ENCODE results near the gene XAGE2. TPM values are rescaled to one million over a fixed set of nuclear protein-coding genes. Genes with fewer than 3 reads are reported as not detected.

XAGE2 gene
- total RNA-seq, 2 experiments from 2014 or later = not detected

- POLR2A ChIA-PET = no interaction called here
- CTCF ChIA-PET = no interaction called here
These were observed 52.1 kb downstream of the XAGE2 start for GRCh38 chrX:52420824-52421443.

GRCh38 chrX:52422884-52423283, 54.1 kb downstream of the XAGE2 start:
- CTCF ChIA-PET = no interaction called here
- POLR2A ChIA-PET = no interaction called here

GRCh38 chrX:52424656-52425055, 55.8 kb downstream of the XAGE2 start:
- ChIA-PET POLR2A (no interaction called here), CTCF (no interaction called here)

Other genes starting within 250 kb of the XAGE2 start
- gene MAGED4, start 184.1 kb upstream of the XAGE2 start, total RNA-seq = under 1 TPM in 1 of 2 experiments, not detected in 1; 0.86 TPM
- gene XAGE1A, start 126.8 kb downstream of the XAGE2 start, total RNA-seq = not detected
- gene XAGE1B, start 148.0 kb downstream of the XAGE2 start, total RNA-seq = not detected

Data from activated CD8-positive, alpha-beta memory T cell treated with anti-CD3 and anti-CD28 coated beads for 36 hours (primary cell).